Pancreas (tissue), 10 donors: ENCODE results near the gene TBC1D3B. TPM values are rescaled to one million over a fixed set of nuclear protein-coding genes. Genes with fewer than 3 reads are reported as not detected.
"Not testable (repeated sequence)": the region's sequence is repeated elsewhere in the genome, so short reads cannot be mapped to it uniquely, and the experiment has no call there.

Source experiments
- ATAC-seq, 4 donors: fragments of 200-7000 bp; cut with Tn5 transposase; one replicate each; pipeline versions ENCODE4 v1.8.0 to v1.9.1; 2020; ENCODE audit warnings: mild to moderate bottlenecking in 4 of 4, moderate library complexity in 4 of 4
- DNase-seq, 6 donors: peaks; one replicate each; pipeline ENCODE4 v3.0.0-alpha.2; 2020
- FAIRE-seq: peaks from 2 replicates; lab custom pipeline; 2012; peaks lifted over from hg19 to GRCh38; lab: Jason Lieb, UNC
- H3K27ac ChIP-seq, 4 donors: fragments of 200-600 bp; sonication (generic); 1 replicate in 3 of 4; 2 replicates in 1 of 4; pipeline versions ENCODE4 v1.5.0 to v1.8.0; 2020
- H3K27me3 ChIP-seq, 4 donors: fragments of 200-600 bp; one replicate each; pipeline ENCODE4 v1.8.0; 2021
- H3K36me3 ChIP-seq, 3 donors: fragments of 200-600 bp; sonication (generic) in 1 of 3; one replicate each; pipeline versions ENCODE4 v1.5.0 to v1.8.0; 2020 to 2021
- H3K4me1 ChIP-seq, 3 donors: fragments of 200-600 bp; one replicate each; pipeline ENCODE4 v1.8.0; 2021
- H3K4me3 ChIP-seq, 4 donors: fragments of 200-600 bp; sonication (generic) in 2 of 4; one replicate each; pipeline versions ENCODE4 v1.5.0 to v1.8.0; 2020 to 2021
- H3K9me3 ChIP-seq, 4 donors: fragments of 200-600 bp; one replicate each; pipeline ENCODE4 v1.8.0; 2021
- WGBS, 2 donors: extraction: QIAGEN DNeasy Blood & Tissue Kit; methylation state at CpG; one replicate each; pipeline ENCODE4 v1.1.7; 2013; 5-methylcytosine and 5-hydroxymethylcytosine counted together
- intact Hi-C, 3 donors: fragments of 100-400 bp; cut with DNase I; formaldehyde crosslinking; loops; one replicate each; pipeline versions ENCODE4 v1.11.1 to v1.14.2; 2022
- polyA plus RNA-seq, 2 donors: library from polyadenylated mRNA; stranded (reverse); fragments of 200-250 nt; gene quantifications; one replicate each; pipeline ENCODE4 v1.2.3, GENCODE V29; 2013
- total RNA-seq, 6 donors: library from RNA; stranded (reverse); fragmentation: NEBNext Ultra II Directional in 4 of 6; extraction: Animal tissue kit (Norgen Biotek cat#: 25700) in 4 of 6; gene quantifications; one replicate each; pipeline versions ENCODE4 v1.2.1 to v1.2.4, GENCODE V29; 2021 to 2023
- TF ChIP-seq, protein P1 (sequence below), 4 donors: fragments of 200-600 bp; sonication (generic) in 3 of 4; IDR thresholded peaks; one replicate each; pipeline versions ENCODE4 v1.5.0 to v1.8.0; 2021; ENCODE audit warnings: antibody characterized with exemption in 4 of 4
- donor health status: healthy with polysubstance abuse.
- donor health status: DM: no; HTN: no; CAD: no; lungs with moderate emphysema.
- donor health status: DM: no; HTN: no; CAD: no.
- donor health status: control.
- donor health status: control.
- donor health status: Bipolar disorder and iron deficiency.
- donor health status: DM: yes; HTN: yes; CAD: no.
- donor health status: DM: no; HTN: no; CAD: no.
- donor health status: DM: no; HTN: no; CAD: no.
- donor health status: DM: yes; HTN: yes; CAD: no.

TBC1D3B gene
- total and polyA plus RNA-seq, 8 donors = 2.2 to 5.7 (median 3.9) TPM

DNA sequence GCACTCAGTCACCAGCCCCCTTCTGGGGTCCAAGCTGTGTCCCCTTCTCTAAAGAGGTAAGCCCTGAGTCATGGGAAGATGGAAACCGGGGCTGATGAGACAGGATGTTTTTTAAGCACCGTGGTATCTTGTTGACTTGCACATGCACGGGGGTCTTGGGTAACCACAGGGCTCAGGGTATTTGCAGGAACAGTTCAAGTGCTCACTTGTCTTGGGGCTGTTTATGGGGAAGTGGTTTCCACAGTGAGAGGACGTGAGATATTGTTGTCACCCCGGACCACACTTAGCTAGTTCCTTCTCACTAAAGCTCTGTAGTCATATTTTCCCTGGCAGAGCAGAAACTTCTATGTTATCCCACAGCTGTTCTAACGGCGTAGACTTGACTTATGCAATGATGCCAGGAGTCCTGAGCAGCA is 12.5 kb upstream of the TBC1D3B start:
- no peak for FAIRE-seq
- TF ChIP-seq, protein P1, sequence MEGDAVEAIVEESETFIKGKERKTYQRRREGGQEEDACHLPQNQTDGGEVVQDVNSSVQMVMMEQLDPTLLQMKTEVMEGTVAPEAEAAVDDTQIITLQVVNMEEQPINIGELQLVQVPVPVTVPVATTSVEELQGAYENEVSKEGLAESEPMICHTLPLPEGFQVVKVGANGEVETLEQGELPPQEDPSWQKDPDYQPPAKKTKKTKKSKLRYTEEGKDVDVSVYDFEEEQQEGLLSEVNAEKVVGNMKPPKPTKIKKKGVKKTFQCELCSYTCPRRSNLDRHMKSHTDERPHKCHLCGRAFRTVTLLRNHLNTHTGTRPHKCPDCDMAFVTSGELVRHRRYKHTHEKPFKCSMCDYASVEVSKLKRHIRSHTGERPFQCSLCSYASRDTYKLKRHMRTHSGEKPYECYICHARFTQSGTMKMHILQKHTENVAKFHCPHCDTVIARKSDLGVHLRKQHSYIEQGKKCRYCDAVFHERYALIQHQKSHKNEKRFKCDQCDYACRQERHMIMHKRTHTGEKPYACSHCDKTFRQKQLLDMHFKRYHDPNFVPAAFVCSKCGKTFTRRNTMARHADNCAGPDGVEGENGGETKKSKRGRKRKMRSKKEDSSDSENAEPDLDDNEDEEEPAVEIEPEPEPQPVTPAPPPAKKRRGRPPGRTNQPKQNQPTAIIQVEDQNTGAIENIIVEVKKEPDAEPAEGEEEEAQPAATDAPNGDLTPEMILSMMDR (IDR thresholded peaks at IDR 0.05) = no peak
- intact Hi-C loops = loop anchor here in 1 of 3 donors (5.0 kb wide), 1 partner anchor 77 kb away; no protein-coding TSS in a partner anchor
- 48 to 55% methylated on average over 7 of the region's 7 CpGs for WGBS, 2 donors
- Histone ChIP-seq H3K4me1 (no peaks in the 10 kb centered on the region), H3K4me3 (no peak overlapping the region), H3K27me3 (no peaks in the 10 kb centered on the region), H3K27ac (no peak overlapping the region), H3K9me3 (no peaks in the 10 kb centered on the region), H3K36me3 (no peaks in the 10 kb centered on the region)
- peak in 3 of 4 donors; percentile 61 to 74 (median 71) for ATAC-seq
- peak in 1 of 6 donors; percentile 48 for DNase-seq

DNA sequence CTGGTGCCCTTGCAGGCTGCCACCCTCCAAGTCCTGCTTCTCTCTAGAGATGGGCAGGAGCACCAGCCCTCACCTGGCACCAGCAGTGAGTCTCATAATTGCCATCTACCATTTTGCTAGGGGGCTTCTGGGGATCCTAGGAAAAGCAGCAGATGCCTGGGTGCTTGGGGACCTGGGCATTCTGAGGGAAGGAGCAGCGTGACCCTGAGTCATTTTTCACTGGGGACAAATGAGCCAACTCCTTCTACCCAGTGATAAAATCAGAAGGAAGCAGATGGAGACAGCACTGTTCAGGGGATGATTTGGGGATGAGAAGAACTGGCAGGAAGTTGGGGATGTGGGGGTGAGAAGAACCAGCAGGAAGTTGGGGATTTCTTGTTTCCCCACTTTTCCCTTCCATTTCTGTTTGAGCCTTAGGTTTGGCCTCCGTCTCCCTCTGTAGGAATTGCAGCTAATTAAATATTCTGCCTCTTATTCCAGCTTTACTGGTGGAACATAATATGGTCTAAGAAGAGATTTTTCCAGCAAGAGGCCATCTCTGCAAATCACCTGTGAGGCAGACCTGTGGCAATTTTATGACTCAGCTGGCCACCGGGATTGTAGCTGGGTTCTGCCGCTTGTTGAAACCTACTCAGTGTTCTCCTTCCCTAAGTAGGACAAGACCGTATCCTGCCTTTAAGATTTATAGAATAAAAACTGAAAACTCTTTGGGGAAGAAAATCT is 11.7 kb upstream of the TBC1D3B start:
- ATAC-seq, DNase-seq, H3K27ac ChIP-seq, H3K4me3 ChIP-seq, H3K9me3 ChIP-seq, FAIRE-seq, H3K27me3 ChIP-seq, H3K36me3 ChIP-seq, H3K4me1 ChIP-seq: not testable (repeated sequence)
- intact Hi-C loops = loop anchor here in 1 of 3 donors (5.0 kb wide), 1 partner anchor 76 kb away; no protein-coding TSS in a partner anchor
- 68 to 73% methylated on average over 5 of the region's 5 CpGs for WGBS, 2 donors

DNA sequence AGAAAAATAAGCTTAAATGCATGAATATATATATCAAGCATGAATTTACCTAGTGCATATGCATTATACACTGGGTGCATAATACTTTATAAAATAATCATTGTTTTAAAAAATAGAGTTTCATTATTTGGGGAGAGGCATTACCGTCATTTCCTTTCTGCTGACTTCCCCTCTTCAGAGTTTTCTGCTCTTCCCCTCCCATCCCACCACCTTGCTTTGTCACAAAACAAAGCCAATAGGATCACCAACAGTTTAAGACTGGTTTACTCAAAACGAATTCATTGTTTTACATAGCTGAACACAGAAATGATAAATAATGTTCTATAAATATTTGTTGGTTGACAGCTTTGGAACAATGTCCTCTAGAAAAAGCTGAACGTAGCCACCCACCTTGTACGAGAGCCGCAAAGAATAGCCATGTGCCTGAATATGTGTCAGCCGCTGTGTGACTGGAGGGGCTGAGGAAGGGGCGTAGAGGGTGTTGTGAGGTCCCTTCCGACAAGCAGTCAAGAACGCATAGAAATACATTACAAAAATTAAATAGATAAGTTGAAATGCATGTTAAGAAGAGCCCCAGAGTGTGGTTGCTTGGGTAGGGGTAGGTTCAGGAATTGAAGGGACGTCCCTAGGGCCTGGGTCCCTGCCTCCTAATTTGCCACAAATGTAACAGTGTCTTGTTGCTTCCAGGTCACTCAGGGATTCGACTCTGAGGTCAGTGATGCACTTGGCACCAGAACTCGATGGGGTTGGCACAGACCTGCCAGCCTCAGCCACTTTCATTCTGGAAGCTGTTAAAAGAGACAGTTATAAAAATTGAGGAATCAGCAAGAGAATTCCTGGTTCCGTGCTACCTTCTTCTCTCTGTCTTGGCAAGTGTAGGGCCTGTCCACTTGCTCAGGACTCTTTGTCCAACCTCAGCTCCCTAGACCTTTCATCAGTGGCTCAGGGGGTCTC is 10.7 kb upstream of the TBC1D3B start:
- H3K36me3 ChIP-seq, H3K4me3 ChIP-seq, H3K27ac ChIP-seq, H3K9me3 ChIP-seq, DNase-seq, H3K4me1 ChIP-seq, FAIRE-seq, ATAC-seq, H3K27me3 ChIP-seq: not testable (repeated sequence)
- WGBS, 2 donors = 69 to 75% methylated on average over 13 of the region's 13 CpGs
- intact Hi-C loops = loop anchor here in 1 of 3 donors (5.0 kb wide), 1 partner anchor 75 kb away; no protein-coding TSS in a partner anchor

DNA sequence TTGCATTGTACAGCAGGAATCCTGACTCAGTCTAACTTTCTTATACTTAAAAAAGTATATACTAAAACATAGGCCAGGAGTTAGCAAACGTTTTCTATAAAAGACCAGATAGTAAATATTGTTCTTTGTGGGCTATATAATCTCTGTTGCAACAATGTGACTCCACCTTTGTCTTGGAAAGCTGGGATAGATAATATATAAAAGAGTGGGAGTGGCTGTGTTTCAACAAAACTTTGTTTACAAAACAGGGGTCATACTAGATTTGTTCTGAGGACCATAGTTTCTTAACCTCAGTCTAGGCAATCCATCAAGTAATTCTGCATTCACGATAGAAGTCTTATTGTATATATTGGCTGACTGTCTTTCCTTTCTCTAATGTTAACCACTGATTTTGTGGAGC is 9.0 kb upstream of the TBC1D3B start:
- intact Hi-C loops = loop anchor here in 1 of 3 donors (5.0 kb wide), 1 partner anchor 73 kb away; no protein-coding TSS in a partner anchor
- ATAC-seq (no peak), FAIRE-seq (no peak), DNase-seq (no peak)
- Histone ChIP-seq H3K27me3 (no peaks in the 10 kb centered on the region), H3K4me1 (no peaks in the 10 kb centered on the region), H3K4me3 (no peak overlapping the region), H3K36me3 (no peaks in the 10 kb centered on the region), H3K27ac (no peak overlapping the region), H3K9me3 (no peaks in the 10 kb centered on the region)
- TF ChIP-seq, protein P1 (IDR thresholded peaks at IDR 0.05) = no peak
- 48 to 64% methylated on average over 2 of the region's 2 CpGs for WGBS, 2 donors

DNA sequence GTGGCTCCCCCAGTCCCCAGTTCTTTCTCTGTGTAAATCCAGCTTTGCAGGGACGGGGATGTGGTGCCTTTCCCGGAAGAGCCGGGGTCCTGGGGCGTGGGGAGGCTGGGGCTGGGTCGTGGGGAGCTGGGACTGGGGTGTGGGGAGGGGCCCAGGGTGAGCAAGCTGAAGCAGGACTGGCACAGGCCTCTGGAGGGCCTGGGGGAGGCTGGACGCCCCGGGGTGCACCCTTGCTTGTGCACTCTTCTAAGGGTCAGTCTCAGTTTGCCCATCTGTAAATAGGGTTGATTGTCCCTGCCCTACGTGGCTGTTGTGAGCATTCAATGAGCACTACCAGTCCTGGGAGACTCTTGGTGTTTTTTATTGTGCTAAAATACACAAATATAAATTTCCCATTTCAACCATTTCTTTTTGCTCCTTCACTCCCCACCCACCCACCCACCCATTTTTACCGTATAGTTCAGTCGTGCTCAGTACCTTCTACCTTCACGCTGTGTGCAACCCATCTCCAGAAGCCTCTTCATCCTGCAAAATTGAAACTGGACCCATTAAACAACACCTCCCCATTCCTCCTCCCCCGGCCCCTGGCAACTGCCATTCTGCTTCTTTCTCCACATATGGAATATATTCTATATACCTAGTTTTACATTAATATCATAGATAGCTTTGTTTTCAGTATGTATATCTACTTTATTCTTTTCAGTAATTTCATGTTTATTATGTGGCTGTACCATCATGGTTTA is 7.8 kb upstream of the TBC1D3B start:
- no peak overlapping the region for H3K27ac ChIP-seq
- peak overlapping the region in 1 of 4 donors; percentile 88 for H3K4me3 ChIP-seq
- H3K27me3 ChIP-seq = no peaks in the 10 kb centered on the region
- TF ChIP-seq, protein P1 (IDR thresholded peaks at IDR 0.05) = no peak
- intact Hi-C loops = loop anchor here in 1 of 3 donors (5.0 kb wide), 1 partner anchor 62 kb away; no protein-coding TSS in a partner anchor
- no peaks in the 10 kb centered on the region for H3K9me3 ChIP-seq
- 84 to 86% methylated on average over 12 of the region's 12 CpGs for WGBS, 2 donors
- no peaks in the 10 kb centered on the region for H3K36me3 ChIP-seq
- FAIRE-seq (no peak), ATAC-seq (no peak), DNase-seq (peak in 1 of 6 donors; percentile 60)
- H3K4me1 ChIP-seq = no peaks in the 10 kb centered on the region
